Endothelial cell of umbilical vein (primary cell): ENCODE data around the gene KMT2B. TPM values are rescaled to one million over a fixed set of nuclear protein-coding genes. Genes with fewer than 3 reads are reported as not detected.
A peak's percentile ranks its signal among the peaks of the same experiment; 100 is the strongest.

ENCODE experiments used
- BruUV-seq: library from RNA; stranded (reverse); fragments of 400-500 nt; replicated peaks from 2 replicates; lab custom pipeline; 2021; lab: Mats Ljungman, UMichigan
- CTCF ChIA-PET: fragments of 300-600, 350-600 bp; sonication (Branson Sonifier 250); formaldehyde crosslinking; loops from one replicate; lab custom pipeline; 2021; ENCODE audit warnings: antibody characterized with exemption, inconsistent platforms; lab: Charles Lee
- POLR2A ChIA-PET: fragments of 300-600, 350-600 bp; sonication (Branson Sonifier 250); formaldehyde crosslinking; loops from one replicate; lab custom pipeline; 2021; ENCODE audit warnings: antibody characterized with exemption, inconsistent platforms; lab: Charles Lee
- DNase-seq: peaks from one replicate; pipeline ENCODE4 v3.0.0-alpha.2; 2011; ENCODE audit warnings: low read depth, low spot score
- FAIRE-seq: peaks from 2 replicates; lab custom pipeline; 2011; peaks lifted over from hg19 to GRCh38; lab: Jason Lieb, UNC
- H2AFZ ChIP-seq: 2 replicates; pipeline ENCODE4 v1.6.0; 2012; ENCODE audit warnings: low read depth, low read length, control low read depth, inconsistent platforms
- H3K27ac ChIP-seq: 2 replicates; pipeline ENCODE4 v1.5.1; 2011; ENCODE audit warnings: low read depth, mild to moderate bottlenecking, control low read depth, low read length, moderate library complexity; ENCODE audit not compliant: insufficient read depth
- H3K27me3 ChIP-seq, 2 experiments: 2 replicates each; pipeline versions ENCODE4 v1.6.0 to v1.6.1; 2011; ENCODE audit warnings: low read length in 2 of 2, mixed read lengths in 1 of 2; ENCODE audit not compliant: control insufficient read depth in 2 of 2, insufficient read depth in 2 of 2
- H3K36me3 ChIP-seq, 2 experiments: 2 replicates in 1 of 2; 3 replicates in 1 of 2; pipeline ENCODE4 v1.5.1; 2011; ENCODE audit warnings: low read length in 2 of 2, mild to moderate bottlenecking in 1 of 2, moderate library complexity in 1 of 2; ENCODE audit not compliant: control insufficient read depth in 2 of 2, insufficient read depth in 2 of 2; ENCODE audit errors: extremely low read depth in 1 of 2
- H3K4me1 ChIP-seq: 3 replicates; pipeline ENCODE4 v1.5.1; 2011; ENCODE audit warnings: mild to moderate bottlenecking, low read length; ENCODE audit not compliant: control insufficient read depth, insufficient read depth; ENCODE audit errors: extremely low read depth
- H3K4me2 ChIP-seq: 2 replicates; pipeline ENCODE4 v1.6.1; 2011; ENCODE audit warnings: low read length, control low read depth, mixed read lengths; ENCODE audit not compliant: insufficient read depth
- H3K4me3 ChIP-seq, 3 experiments: fragments of 200-600 bp in 1 of 3; sonication (generic), shearing (Covaris generic) in 1 of 3; replicated peaks in 1 of 3; 2 replicates each; pipeline ENCODE4 v1.5.1; 2011 to 2016; ENCODE audit warnings: control low read depth in 3 of 3, low read length in 3 of 3, mild to moderate bottlenecking in 2 of 3, inconsistent platforms in 1 of 3, low read depth in 1 of 3, moderate library complexity in 1 of 3; ENCODE audit not compliant: insufficient read depth in 1 of 3
- H3K79me2 ChIP-seq: 2 replicates; pipeline ENCODE4 v1.6.0; 2012; ENCODE audit warnings: low read length, inconsistent platforms; ENCODE audit not compliant: control insufficient read depth, insufficient read depth
- H3K9ac ChIP-seq: replicated peaks from 2 replicates; pipeline ENCODE3; 2011; ENCODE audit warnings: low read length, control low read depth; ENCODE audit not compliant: insufficient read depth; ENCODE audit errors: extremely low read depth
- H3K9me1 ChIP-seq: replicated peaks from 3 replicates; pipeline ENCODE4 v1.6.0; 2011; ENCODE audit warnings: mild to moderate bottlenecking, low read length; ENCODE audit not compliant: control insufficient read depth, insufficient read depth; ENCODE audit errors: extremely low read depth
- H3K9me3 ChIP-seq: replicated peaks from 2 replicates; pipeline ENCODE4 v1.5.1; 2012; ENCODE audit warnings: low read length, inconsistent platforms; ENCODE audit not compliant: control insufficient read depth, insufficient read depth
- H4K20me1 ChIP-seq: replicated peaks from 2 replicates; pipeline ENCODE3; 2011; ENCODE audit warnings: mild to moderate bottlenecking, low read length; ENCODE audit not compliant: control insufficient read depth, insufficient read depth; ENCODE audit errors: extremely low read depth
- CTCF ChIP-seq, 2 donors: IDR thresholded peaks; 1 replicate in 1 of 2; 2 replicates in 1 of 2; pipeline ENCODE4 v1.5.1; 2011; ENCODE audit warnings: low read length in 2 of 2, mild to moderate bottlenecking in 2 of 2, moderate library complexity in 2 of 2, control low read depth in 1 of 2, inconsistent platforms in 1 of 2, low read depth in 1 of 2; ENCODE audit not compliant: insufficient read depth in 1 of 2; ENCODE audit errors: extremely low read depth in 1 of 2
- EZH2 ChIP-seq: IDR thresholded peaks from 2 replicates; pipeline ENCODE4 v1.6.1; 2012; ENCODE audit warnings: borderline replicate concordance, low read depth, mild to moderate bottlenecking, moderate library complexity, low read length, inconsistent platforms; ENCODE audit not compliant: severe bottlenecking
- POLR2A ChIP-seq: IDR thresholded peaks from 2 replicates; pipeline ENCODE4 v1.6.1; 2012; ENCODE audit warnings: low read depth, mild to moderate bottlenecking, control low read depth, low read length
- POLR2AphosphoS5 ChIP-seq: IDR thresholded peaks from 2 replicates; pipeline ENCODE4 v1.6.1; 2012; ENCODE audit warnings: low read depth, mild to moderate bottlenecking, control low read depth, low read length, moderate library complexity; ENCODE audit not compliant: insufficient read depth
- dilution Hi-C: fragments of 300-500 bp; cut with MboI; formaldehyde crosslinking; loops from one replicate; pipeline ENCODE4 v1.15.0; 2019; ENCODE audit warnings: low sequenced_read_pairs; ENCODE audit not compliant: extremely low pct_ligation_motif_present
- intact Hi-C: fragments of 100-400 bp; cut with micrococcal nuclease; formaldehyde crosslinking; loops from one replicate; pipeline ENCODE4 v1.10.0; 2022
- polyA plus RNA-seq, 4 experiments: library from polyadenylated mRNA; depleted of rRNA in 3 of 4; stranded (reverse) in 3 of 4; unstranded in 1 of 4; fragments of >200 nt; gene quantifications; 2 replicates each; pipeline versions ENCODE4 v1.2.1 to v1.2.3, GENCODE V29; 2011 to 2012; ENCODE audit warnings: missing spikeins in 1 of 4
- total RNA-seq: library from RNA; stranded (reverse); gene quantifications from 2 replicates; pipeline ENCODE4 v1.2.3, GENCODE V29; 2021

The KMT2B gene
- total and polyA plus RNA-seq, 2 donors (not counting 3 experiments of a cell fraction or from before 2014, with no cell fraction given), result 28.4 to 37.2 TPM

- peak within 1 kb of the TSS; percentile 87 for H3K4me2 ChIP-seq
- BruUV-seq, result TSS peak; percentile 42
- peaks cover 24% of the 10 kb centered on the region for H3K4me1 ChIP-seq
- intact Hi-C loops, result loop anchor here (1.0 to 2.0 kb wide), 4 partner anchors 13 to 186 kb away; partner anchors contain the start of gene PROSER3
- peak within 1 kb of the TSS; percentile 88 for H3K27ac ChIP-seq
- peak within 1 kb of the TSS; percentile 90 for H2AFZ ChIP-seq
- peak; percentile 99 for DNase-seq
- dilution Hi-C loops, result no loop called here
- POLR2A ChIA-PET, result interaction anchor here (0.6 to 0.8 kb wide), 3 partner anchors 18 to 200 kb away, joined by 3 to 7 read pairs (median 4); no protein-coding TSS in a partner anchor
- peaks cover 22% of the 10 kb centered on the region for H3K79me2 ChIP-seq
- H4K20me1 ChIP-seq, result no peaks in the 10 kb centered on the region
- H3K9me1 ChIP-seq, result no peaks in the 10 kb centered on the region
- H3K36me3 ChIP-seq, result no peaks in the 10 kb centered on the region
- H3K9ac ChIP-seq, result peak within 1 kb of the TSS; percentile 93
- no peaks in the 10 kb centered on the region for H3K9me3 ChIP-seq
- CTCF ChIA-PET, result interaction anchor here (0.6 to 1.9 kb wide), 7 partner anchors 11 to 147 kb away, joined by 3 to 7 read pairs (median 4); partner anchors contain the start of genes HSPB6 and KMT2B
- no peak for FAIRE-seq
- H3K4me3 ChIP-seq, result peak within 1 kb of the TSS; percentile 73 to 87 (median 75)
- TF ChIP-seq POLR2A (no peak), EZH2 (no peak), CTCF (IDR thresholded peaks at IDR 0.05; ENCODE audit: extremely low read depth in 1 of 2, insufficient read depth in 1 of 2, low read depth in 1 of 2, low read length in 2 of 2) (no peak), POLR2AphosphoS5 (peak; percentile 55)
- H3K27me3 ChIP-seq, result no peaks in the 10 kb centered on the region
Measured at GRCh38 chr19:35745328-35746086, 27.7 kb downstream of the KMT2B start, which contains the start of the genes PSENEN and U2AF1L4. PSENEN (plus strand) TSS chr19:35745651; CDS start chr19:35745931, 280 bp downstream. U2AF1L4 (minus strand) TSS chr19:35745418; CDS start chr19:35745391, 27 bp downstream.
